ENCODE data around the gene NYAP1.

DNA sequence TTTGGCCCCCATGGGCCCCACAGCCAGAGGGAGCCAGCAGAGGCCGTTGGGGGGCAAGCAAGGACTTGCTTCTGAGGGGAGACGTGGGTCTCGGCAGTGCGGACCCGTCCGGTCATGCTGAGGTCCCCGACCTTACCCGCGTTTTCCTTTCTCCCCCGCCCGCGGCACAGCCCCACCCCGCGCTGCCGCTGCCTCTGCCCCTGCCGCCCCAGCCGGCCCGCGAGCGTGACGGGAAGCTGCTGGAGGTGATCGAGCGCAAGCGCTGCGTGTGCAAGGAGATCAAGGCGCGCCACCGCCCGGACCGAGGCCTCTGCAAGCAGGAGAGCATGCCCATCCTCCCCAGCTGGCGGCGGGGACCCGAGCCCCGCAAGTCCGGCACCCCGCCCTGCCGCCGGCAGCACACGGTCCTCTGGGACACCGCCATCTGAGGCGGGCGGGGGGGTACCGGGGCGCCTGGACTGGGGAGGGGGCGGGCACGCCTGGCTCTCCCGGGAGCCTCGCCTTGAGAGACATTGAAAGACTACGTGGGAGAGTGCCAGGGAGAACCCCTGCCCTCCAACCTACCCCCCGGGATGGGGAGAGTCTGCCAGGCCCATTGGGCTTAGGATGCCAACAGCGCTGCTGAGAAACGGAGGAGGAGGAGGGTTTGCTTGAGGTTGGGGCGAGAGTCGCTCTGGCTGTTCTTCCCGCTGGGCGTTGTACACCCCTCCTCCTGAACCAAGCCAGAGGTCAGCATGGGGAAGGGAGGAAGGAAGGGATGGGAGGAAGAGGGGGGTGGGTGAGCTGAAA is 9.9 kb downstream of the NYAP1 start:
- TF ChIP-seq, protein P1, sequence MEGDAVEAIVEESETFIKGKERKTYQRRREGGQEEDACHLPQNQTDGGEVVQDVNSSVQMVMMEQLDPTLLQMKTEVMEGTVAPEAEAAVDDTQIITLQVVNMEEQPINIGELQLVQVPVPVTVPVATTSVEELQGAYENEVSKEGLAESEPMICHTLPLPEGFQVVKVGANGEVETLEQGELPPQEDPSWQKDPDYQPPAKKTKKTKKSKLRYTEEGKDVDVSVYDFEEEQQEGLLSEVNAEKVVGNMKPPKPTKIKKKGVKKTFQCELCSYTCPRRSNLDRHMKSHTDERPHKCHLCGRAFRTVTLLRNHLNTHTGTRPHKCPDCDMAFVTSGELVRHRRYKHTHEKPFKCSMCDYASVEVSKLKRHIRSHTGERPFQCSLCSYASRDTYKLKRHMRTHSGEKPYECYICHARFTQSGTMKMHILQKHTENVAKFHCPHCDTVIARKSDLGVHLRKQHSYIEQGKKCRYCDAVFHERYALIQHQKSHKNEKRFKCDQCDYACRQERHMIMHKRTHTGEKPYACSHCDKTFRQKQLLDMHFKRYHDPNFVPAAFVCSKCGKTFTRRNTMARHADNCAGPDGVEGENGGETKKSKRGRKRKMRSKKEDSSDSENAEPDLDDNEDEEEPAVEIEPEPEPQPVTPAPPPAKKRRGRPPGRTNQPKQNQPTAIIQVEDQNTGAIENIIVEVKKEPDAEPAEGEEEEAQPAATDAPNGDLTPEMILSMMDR (optimal IDR thresholded peaks at IDR 0.05 in 1 of 3, IDR thresholded peaks at IDR 0.05 in 1 of 3, conservative IDR thresholded peaks at IDR 0.05 in 1 of 3; ENCODE audit: extremely low read depth in 1 of 3, insufficient read depth in 2 of 3, low read length in 3 of 3): peak in 2 of 3 experiments; percentile 3 to 17
- TF ChIP-seq EZH2 (IDR thresholded peaks at IDR 0.05; ENCODE audit: low read length): no peak
